H1 (cell line): Measurements from ENCODE around the gene SMYD3. TPM values are rescaled to one million over a fixed set of nuclear protein-coding genes. Genes with fewer than 3 reads are reported as not detected.
A peak's percentile ranks its signal among the peaks of the same experiment; 100 is the strongest.

ENCODE experiments used
- CTCF ChIA-PET: fragments of 300-600 bp; sonication (Branson Sonifier 250); formaldehyde crosslinking; loops from one replicate; lab custom pipeline; 2021; ENCODE audit not compliant: partially characterized antibody; lab: Charles Lee
- POLR2A ChIA-PET: fragments of 300-600 bp; sonication (Branson Sonifier 250); formaldehyde crosslinking; loops from one replicate; lab custom pipeline; 2021; ENCODE audit warnings: inconsistent platforms; ENCODE audit not compliant: partially characterized antibody; lab: Charles Lee
- DNase-seq, 2 experiments: peaks; one replicate each; pipeline versions ENCODE4 v3.0.0 to v3.0.0-alpha.2; 2010 to 2022; ENCODE audit warnings: low spot score in 2 of 2, low read depth in 1 of 2, mixed read lengths in 1 of 2
- FAIRE-seq: peaks from 2 replicates; lab custom pipeline; 2011; peaks lifted over from hg19 to GRCh38; lab: Jason Lieb, UNC
- H2AFZ ChIP-seq: 2 replicates; pipeline ENCODE4 v1.8.1; 2012; ENCODE audit warnings: low read length, inconsistent platforms
- H2AK5ac ChIP-seq: 2 replicates; pipeline ENCODE4 v1.6.1; 2013; ENCODE audit warnings: low read depth, low read length
- H2BK120ac ChIP-seq: replicated peaks from 2 replicates; pipeline ENCODE3; 2013; ENCODE audit warnings: low read depth, low read length, inconsistent platforms
- H2BK12ac ChIP-seq: 2 replicates; pipeline ENCODE4 v1.6.1; 2013; ENCODE audit warnings: low read depth, low read length
- H2BK15ac ChIP-seq: 2 replicates; pipeline ENCODE4 v1.6.1; 2013; ENCODE audit warnings: low read length
- H2BK20ac ChIP-seq: 2 replicates; pipeline ENCODE4 v1.6.1; 2013; ENCODE audit warnings: low read length
- H2BK5ac ChIP-seq: 2 replicates; pipeline ENCODE4 v1.6.1; 2013; ENCODE audit warnings: low read depth, low read length
- H3K14ac ChIP-seq: 2 replicates; pipeline ENCODE4 v1.6.1; 2013; ENCODE audit warnings: inconsistent platforms; ENCODE audit not compliant: insufficient read length
- H3K18ac ChIP-seq: 2 replicates; pipeline ENCODE4 v1.6.1; 2013; ENCODE audit warnings: low read length; ENCODE audit errors: extremely low read depth
- H3K23ac ChIP-seq: 2 replicates; pipeline ENCODE4 v1.6.1; 2013; ENCODE audit warnings: inconsistent platforms; ENCODE audit not compliant: insufficient read length
- H3K23me2 ChIP-seq: 2 replicates; pipeline ENCODE4 v1.6.1; 2013; ENCODE audit warnings: low read depth, low read length
- H3K27ac ChIP-seq: 2 replicates; pipeline ENCODE4 v1.6.1; 2011; ENCODE audit warnings: low read depth, low read length, inconsistent platforms
- H3K27me3 ChIP-seq, 4 experiments: replicated peaks in 1 of 4; 1 replicate in 1 of 4; 2 replicates in 3 of 4; pipeline versions ENCODE4 v1.6.1 to v1.8.1; 2011 to 2013; ENCODE audit warnings: low read length in 3 of 4, mild to moderate bottlenecking in 3 of 4, inconsistent platforms in 2 of 4, mixed read lengths in 2 of 4, moderate library complexity in 1 of 4; ENCODE audit not compliant: control insufficient read depth in 3 of 4, insufficient read depth in 3 of 4; ENCODE audit errors: extremely low read depth in 1 of 4
- H3K36me3 ChIP-seq, 4 experiments: 2 replicates each; pipeline versions ENCODE4 v1.6.1 to v1.8.1; 2011 to 2013; ENCODE audit warnings: mild to moderate bottlenecking in 4 of 4, low read length in 3 of 4, moderate library complexity in 2 of 4, control low read depth in 1 of 4, inconsistent platforms in 1 of 4; ENCODE audit not compliant: insufficient read depth in 4 of 4, control insufficient read depth in 2 of 4
- H3K4ac ChIP-seq: replicated peaks from 2 replicates; pipeline ENCODE3; 2013; ENCODE audit warnings: low read length, low read depth, mixed read lengths, inconsistent platforms; ENCODE audit not compliant: insufficient read length
- H3K4me1 ChIP-seq, 4 experiments: replicated peaks in 1 of 4; 1 replicate in 1 of 4; 2 replicates in 3 of 4; pipeline versions ENCODE4 v1.6.1 to v1.8.1; 2011 to 2013; ENCODE audit warnings: low read length in 3 of 4, inconsistent platforms in 2 of 4, mixed read lengths in 1 of 4; ENCODE audit not compliant: insufficient read depth in 4 of 4, control insufficient read depth in 3 of 4
- H3K4me2 ChIP-seq, 2 experiments: 2 replicates each; pipeline versions ENCODE4 v1.6.1 to v1.8.1; 2011 to 2013; ENCODE audit warnings: low read depth in 2 of 2, low read length in 2 of 2, control low read depth in 1 of 2, inconsistent platforms in 1 of 2, mild to moderate bottlenecking in 1 of 2; ENCODE audit not compliant: insufficient read depth in 1 of 2
- H3K4me3 ChIP-seq, 4 experiments: fragments of 200-600, 300-600 bp in 1 of 4; sonication (generic), shearing (Covaris generic), sonication (Bioruptor Twin) in 1 of 4; 2 replicates each; pipeline versions ENCODE4 v1.5.1 to v1.8.1; 2011 to 2016; ENCODE audit warnings: low read length in 4 of 4, low read depth in 3 of 4, control low read depth in 2 of 4, inconsistent platforms in 2 of 4, mild to moderate bottlenecking in 2 of 4, mixed read lengths in 1 of 4, moderate library complexity in 1 of 4; ENCODE audit not compliant: insufficient read depth in 2 of 4; ENCODE audit errors: extremely low read depth in 1 of 4
- H3K56ac ChIP-seq: replicated peaks from 2 replicates; pipeline ENCODE3; 2013; ENCODE audit warnings: low read depth, mild to moderate bottlenecking, mixed read lengths, low read length, inconsistent platforms; ENCODE audit not compliant: insufficient read length
- H3K79me1 ChIP-seq: 2 replicates; pipeline ENCODE4 v1.6.1; 2013; ENCODE audit warnings: low read depth, low read length, control low read depth
- H3K79me2 ChIP-seq, 2 experiments: 2 replicates each; pipeline versions ENCODE4 v1.6.1 to v1.8.1; 2012 to 2013; ENCODE audit warnings: low read length in 2 of 2, mild to moderate bottlenecking in 2 of 2, inconsistent platforms in 1 of 2; ENCODE audit not compliant: insufficient read depth in 2 of 2, control insufficient read depth in 1 of 2
- H3K9ac ChIP-seq, 4 experiments: replicated peaks in 1 of 4; 1 replicate in 1 of 4; 2 replicates in 3 of 4; pipeline versions ENCODE4 v1.6.1 to v1.8.1; 2011 to 2013; ENCODE audit warnings: low read depth in 3 of 4, low read length in 3 of 4, control low read depth in 2 of 4, mild to moderate bottlenecking in 2 of 4, moderate library complexity in 2 of 4, inconsistent platforms in 1 of 4; ENCODE audit errors: extremely low read depth in 1 of 4
- H3K9me3 ChIP-seq, 2 experiments: 2 replicates each; pipeline versions ENCODE4 v1.6.1 to v1.8.1; 2012 to 2013; ENCODE audit warnings: mild to moderate bottlenecking in 2 of 2, moderate library complexity in 2 of 2, control low read depth in 1 of 2, inconsistent platforms in 1 of 2, low read depth in 1 of 2, low read length in 1 of 2, mixed read lengths in 1 of 2; ENCODE audit not compliant: insufficient read depth in 2 of 2
- H4K20me1 ChIP-seq, 2 experiments: replicated peaks in 1 of 2; 2 replicates each; pipeline versions ENCODE3 to v1.8.1; 2011 to 2013; ENCODE audit warnings: inconsistent platforms in 2 of 2, low read length in 2 of 2, mild to moderate bottlenecking in 1 of 2; ENCODE audit not compliant: insufficient read depth in 2 of 2, control insufficient read depth in 1 of 2
- H4K5ac ChIP-seq: 2 replicates; pipeline ENCODE4 v1.6.1; 2013; ENCODE audit warnings: low read length, low read depth, mixed read lengths, inconsistent platforms; ENCODE audit not compliant: insufficient read length
- H4K8ac ChIP-seq: 2 replicates; pipeline ENCODE4 v1.8.0; 2013; ENCODE audit warnings: mild to moderate bottlenecking, moderate library complexity, low read length, inconsistent platforms; ENCODE audit not compliant: insufficient read depth; ENCODE audit errors: extremely low read depth
- H4K91ac ChIP-seq: replicated peaks from 2 replicates; pipeline ENCODE3; 2013; ENCODE audit warnings: low read length, mixed read lengths, inconsistent platforms; ENCODE audit not compliant: insufficient read length
- ASH2L ChIP-seq: fragments of 200-600, 300-600 bp; sonication (generic); IDR thresholded peaks from one replicate; pipeline ENCODE4 v1.7.1; 2017; ENCODE audit warnings: low read length
- BRCA1 ChIP-seq: IDR thresholded peaks from 2 replicates; pipeline ENCODE4 v1.6.1; 2012; ENCODE audit warnings: low read depth, low read length, improper control_type of control experiment
- CBX8 ChIP-seq: fragments of 300-800, 300-1000 bp; sonication (generic); IDR thresholded peaks from 2 replicates; pipeline ENCODE4 v1.7.1; 2016; ENCODE audit warnings: low read depth, low read length, borderline replicate concordance
- CHD1 ChIP-seq: IDR thresholded peaks from 2 replicates; pipeline ENCODE4 v1.6.1; 2012; ENCODE audit warnings: low read depth, low read length, improper control_type of control experiment
- HDAC6 ChIP-seq: IDR thresholded peaks from one replicate; pipeline ENCODE4 v1.7.1; 2012; ENCODE audit warnings: low read depth, mild to moderate bottlenecking, inconsistent platforms, low read length, moderate library complexity
- PHF8 ChIP-seq: fragments of 200-600 bp; sonication (generic); conservative IDR thresholded peaks from 2 replicates; pipeline ENCODE4 v1.7.1; 2012; ENCODE audit warnings: low read depth, mild to moderate bottlenecking, inconsistent platforms, low read length, moderate library complexity
- RAD21 ChIP-seq, 2 experiments: IDR thresholded peaks in 1 of 2; conservative IDR thresholded peaks in 1 of 2; 2 replicates each; pipeline ENCODE4 v1.6.1; 2011; ENCODE audit warnings: low read depth in 2 of 2, low read length in 2 of 2, improper control_type of control experiment in 1 of 2, inconsistent platforms in 1 of 2, mild to moderate bottlenecking in 1 of 2, moderate library complexity in 1 of 2
- RXRA ChIP-seq: IDR thresholded peaks from 2 replicates; pipeline ENCODE4 v1.6.1; 2011; ENCODE audit warnings: low read depth, mild to moderate bottlenecking, low read length, moderate library complexity; ENCODE audit not compliant: insufficient read depth
- WGBS, 2 experiments: shearing (Covaris generic) in 1 of 2; methylation state at CpG; one replicate each; pipeline versions ENCODE4 v1.1.6 to v1.1.7; 2013 to 2015; ENCODE audit warnings: low lambda C conversion rate in 2 of 2, mixed read lengths in 2 of 2, inconsistent platforms in 1 of 2, low coverage in 1 of 2, missing lambda C conversion rate in 1 of 2; ENCODE audit not compliant: insufficient replicate concordance in 2 of 2, insufficient coverage in 1 of 2, insufficient read length in 1 of 2; ENCODE audit errors: extremely low coverage in 1 of 2, missing lambda C conversion rate in 1 of 2; 5-methylcytosine and 5-hydroxymethylcytosine counted together
- polyA plus RNA-seq, 7 experiments: library from polyadenylated mRNA; depleted of rRNA in 3 of 7; stranded (reverse) in 5 of 7; unstranded in 2 of 7; fragments of >200 nt in 5 of 7; fragments of 200-250 nt in 2 of 7; gene quantifications; 1 replicate in 5 of 7; 2 replicates in 1 of 7; 4 replicates in 1 of 7; pipeline versions ENCODE4 v1.2.1 to v1.2.3, GENCODE V29; 2011 to 2013; ENCODE audit warnings: missing spikeins in 2 of 7, mixed read lengths in 2 of 7
- total RNA-seq: library from RNA; stranded (reverse); fragmentation: NEBNext Ultra II Directional; extraction: Animal tissue kit (Norgen Biotek cat#: 25700); gene quantifications from 2 replicates; pipeline ENCODE4 v1.2.1, GENCODE V29; 2021
- TF ChIP-seq, protein P1 (sequence below), 3 experiments: IDR thresholded peaks; 1 replicate in 2 of 3; 2 replicates in 1 of 3; pipeline versions ENCODE4 v1.5.1 to v1.6.1; 2011; ENCODE audit warnings: low read length in 3 of 3, mild to moderate bottlenecking in 3 of 3, inconsistent platforms in 2 of 3, low read depth in 1 of 3, moderate library complexity in 1 of 3; ENCODE audit not compliant: insufficient read depth in 1 of 3; ENCODE audit errors: control extremely low read depth in 1 of 3

The SMYD3 gene
- total and polyA plus RNA-seq, 2 of the 8 experiments (the other 6 are each of a cell fraction or from before 2014, with no cell fraction given) = 17.3 to 25.4 TPM

DNA sequence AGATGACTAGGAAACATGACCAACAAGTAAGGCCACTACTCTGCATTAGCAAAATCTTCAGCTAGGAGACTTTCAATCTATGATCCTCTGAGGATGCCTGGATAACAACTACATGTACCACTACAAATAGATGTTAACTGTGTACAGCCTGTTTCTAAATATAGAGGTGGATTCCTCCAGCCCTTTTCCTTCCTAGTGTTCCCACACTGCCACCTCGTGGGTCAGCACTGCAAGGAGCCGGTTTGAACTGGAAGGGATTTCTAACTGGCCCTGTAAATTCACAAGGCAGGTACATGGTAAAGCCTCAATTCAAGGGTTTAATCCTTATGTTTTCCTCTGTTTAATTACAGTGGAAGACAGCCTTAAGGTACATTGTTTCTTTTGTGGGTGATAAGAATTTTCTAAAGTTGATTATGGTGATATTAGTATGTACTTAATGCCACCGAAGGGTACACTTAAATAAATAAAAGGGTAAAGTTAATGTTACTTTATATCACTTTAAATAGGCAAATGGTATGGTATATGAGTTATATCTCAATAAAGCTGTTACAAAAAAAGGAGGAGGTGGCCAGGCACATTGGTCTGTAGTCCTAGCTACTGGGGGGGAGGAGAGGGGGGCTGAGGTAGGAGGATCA is 14.4 kb downstream of the SMYD3 start:
- Histone ChIP-seq H3K36me3 (no peaks in the 10 kb centered on the region), H4K91ac (no peak overlapping the region), H2BK15ac (no peak overlapping the region), H3K79me2 (peaks cover 0 to 8% of the 10 kb centered on the region in 2 experiments; a peak in 1 of 4 replicates), H3K14ac (no peak overlapping the region), H3K27ac (no peak overlapping the region; the same call in 1 of the 2 replicates), H2AK5ac (no peak overlapping the region), H2AFZ (no peak overlapping the region), H2BK12ac (no peak overlapping the region), H2BK20ac (no peak overlapping the region), H3K4me2 (no peak overlapping the region), H3K4me3 (no peak overlapping the region), H3K23me2 (no peaks in the 10 kb centered on the region), H3K56ac (no peak overlapping the region), H4K20me1 (peaks cover 0 to 2% of the 10 kb centered on the region in 2 experiments), H3K9ac (no peak overlapping the region; a peak in 1 of 7 replicates), H4K8ac (no peak overlapping the region), H3K4ac (no peak overlapping the region), H3K79me1 (no peaks in the 10 kb centered on the region; the same call in 1 of the 2 replicates), H3K18ac (no peak overlapping the region), H4K5ac (no peak overlapping the region), H3K4me1 (peaks cover 0 to 5% (median 3%) of the 10 kb centered on the region in 4 experiments; a peak in 3 of 7 replicates), H2BK120ac (no peak overlapping the region), H2BK5ac (no peak overlapping the region), H3K23ac (no peak overlapping the region), H3K9me3 (no peaks in the 10 kb centered on the region), H3K27me3 (no peaks in the 10 kb centered on the region)
- DNase-seq (peak in 1 of 2 experiments; percentile 71), FAIRE-seq (peak; percentile 81)
- CTCF ChIA-PET = interaction anchor here (0.6 to 2.6 kb wide), 13 partner anchors 14 to 1179 kb away, joined by 3 to 12 read pairs (median 3); partner anchors contain the start of gene SMYD3
- POLR2A ChIA-PET = no interaction called here
- 34% methylated on average over 3 of the region's 3 CpGs; no CpG with 5 or more reads in 1 of the 2 experiments for WGBS, 2 experiments
- TF ChIP-seq PHF8 = no peak
- no peak for TF ChIP-seq CHD1
- TF ChIP-seq, protein P1, sequence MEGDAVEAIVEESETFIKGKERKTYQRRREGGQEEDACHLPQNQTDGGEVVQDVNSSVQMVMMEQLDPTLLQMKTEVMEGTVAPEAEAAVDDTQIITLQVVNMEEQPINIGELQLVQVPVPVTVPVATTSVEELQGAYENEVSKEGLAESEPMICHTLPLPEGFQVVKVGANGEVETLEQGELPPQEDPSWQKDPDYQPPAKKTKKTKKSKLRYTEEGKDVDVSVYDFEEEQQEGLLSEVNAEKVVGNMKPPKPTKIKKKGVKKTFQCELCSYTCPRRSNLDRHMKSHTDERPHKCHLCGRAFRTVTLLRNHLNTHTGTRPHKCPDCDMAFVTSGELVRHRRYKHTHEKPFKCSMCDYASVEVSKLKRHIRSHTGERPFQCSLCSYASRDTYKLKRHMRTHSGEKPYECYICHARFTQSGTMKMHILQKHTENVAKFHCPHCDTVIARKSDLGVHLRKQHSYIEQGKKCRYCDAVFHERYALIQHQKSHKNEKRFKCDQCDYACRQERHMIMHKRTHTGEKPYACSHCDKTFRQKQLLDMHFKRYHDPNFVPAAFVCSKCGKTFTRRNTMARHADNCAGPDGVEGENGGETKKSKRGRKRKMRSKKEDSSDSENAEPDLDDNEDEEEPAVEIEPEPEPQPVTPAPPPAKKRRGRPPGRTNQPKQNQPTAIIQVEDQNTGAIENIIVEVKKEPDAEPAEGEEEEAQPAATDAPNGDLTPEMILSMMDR (IDR thresholded peaks at IDR 0.05; ENCODE audit: control extremely low read depth in 1 of 3, insufficient read depth in 1 of 3, low read depth in 1 of 3, low read length in 3 of 3) = peak; percentile 68 to 77 (median 70)
- peak; percentile 82 to 89 for TF ChIP-seq RAD21 (IDR thresholded peaks at IDR 0.05 in 1 of 2, conservative IDR thresholded peaks at IDR 0.05 in 1 of 2; ENCODE audit: low read depth in 2 of 2, low read length in 2 of 2)
- TF ChIP-seq ASH2L = no peak
- TF ChIP-seq CBX8 = no peak
- no peak for TF ChIP-seq HDAC6
- no peak for TF ChIP-seq RXRA
- no peak for TF ChIP-seq BRCA1
